HG02852 (cell line): Measurements from ENCODE around the gene KCNK1.

Source experiments
- ATAC-seq: cut with Tn5 transposase; IDR thresholded peaks from one replicate; pipeline ENCODE4 v1.9.1; 2021; ENCODE audit warnings: mild to moderate bottlenecking, moderate library complexity; ENCODE audit not compliant: unreplicated experiment

The KCNK1 gene

GRCh38 chr1:233695901-233696300 lies 82.0 kb downstream of the KCNK1 start:
- ATAC-seq: peak; percentile 70

GRCh38 chr1:233700338-233700737 lies 86.4 kb downstream of the KCNK1 start:
- ATAC-seq: no peak

- no peak for ATAC-seq
Measured at GRCh38 chr1:233704170-233704897, 90.4 kb downstream of the KCNK1 start.

GRCh38 chr1:233704898-233705723 lies 91.2 kb downstream of the KCNK1 start:
- no peak for ATAC-seq

- ATAC-seq: no peak
Measured at GRCh38 chr1:233707153-233707879, 93.4 kb downstream of the KCNK1 start.

GRCh38 chr1:233707880-233708815 lies 94.2 kb downstream of the KCNK1 start:
- ATAC-seq: no peak

- ATAC-seq: no peak
Measured at GRCh38 chr1:233710031-233710430, 96.1 kb downstream of the KCNK1 start.

- no peak for ATAC-seq
Measured at GRCh38 chr1:233710507-233710906, 96.6 kb downstream of the KCNK1 start.

- ATAC-seq: no peak
Measured at GRCh38 chr1:233714631-233715217, 100.8 kb downstream of the KCNK1 start.

GRCh38 chr1:233718057-233718456 lies 104.2 kb downstream of the KCNK1 start:
- no peak for ATAC-seq

GRCh38 chr1:233719655-233720341 lies 105.9 kb downstream of the KCNK1 start:
- ATAC-seq: no peak

- ATAC-seq: no peak
Measured at GRCh38 chr1:233721004-233721595, 107.2 kb downstream of the KCNK1 start.
